DMS 273 (cell line): ENCODE measurements around the gene ACVR2B.
A peak's percentile ranks its signal among the peaks of the same experiment; 100 is the strongest.

Source experiments
- DNase-seq: peaks from one replicate; lab custom pipeline; 2025; ENCODE audit not compliant: unreplicated experiment; lab: John Stamatoyannopoulos, UW

ACVR2B gene

GRCh38 chr3:38457111-38458003, 3.7 kb downstream of the ACVR2B start:
- no peak for DNase-seq

GRCh38 chr3:38458796-38459498, 5.3 kb downstream of the ACVR2B start:
- peak; percentile 79 for DNase-seq

DNA sequence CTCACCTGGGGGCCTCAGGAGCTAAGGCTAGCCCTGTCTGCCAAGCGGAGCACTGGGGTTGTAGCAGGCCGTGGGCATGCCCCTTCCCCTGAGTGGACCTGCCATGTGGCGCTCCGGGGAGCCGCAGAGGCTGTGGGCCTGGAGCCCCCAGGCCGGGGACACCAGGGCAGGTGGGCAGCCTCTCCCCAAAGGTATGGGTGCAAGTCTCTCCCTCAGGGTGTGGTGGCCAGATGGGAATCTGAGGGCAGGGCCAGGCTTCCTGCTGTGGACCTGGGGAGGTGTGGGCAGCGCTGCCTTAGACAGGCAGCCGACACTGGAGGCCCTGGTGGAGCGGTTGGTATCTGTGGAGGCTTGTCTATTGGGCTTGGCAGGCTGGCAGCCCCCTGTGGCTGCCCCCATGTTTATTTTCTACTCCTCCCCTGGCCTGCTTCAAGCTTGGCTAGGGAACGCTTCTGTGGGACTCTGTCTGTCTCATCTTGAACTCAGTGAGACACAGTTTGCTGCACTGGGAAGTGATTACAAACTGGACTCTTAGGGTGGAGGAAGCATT, 5.9 kb downstream of the ACVR2B start:
- DNase-seq: peak; percentile 48

DNA sequence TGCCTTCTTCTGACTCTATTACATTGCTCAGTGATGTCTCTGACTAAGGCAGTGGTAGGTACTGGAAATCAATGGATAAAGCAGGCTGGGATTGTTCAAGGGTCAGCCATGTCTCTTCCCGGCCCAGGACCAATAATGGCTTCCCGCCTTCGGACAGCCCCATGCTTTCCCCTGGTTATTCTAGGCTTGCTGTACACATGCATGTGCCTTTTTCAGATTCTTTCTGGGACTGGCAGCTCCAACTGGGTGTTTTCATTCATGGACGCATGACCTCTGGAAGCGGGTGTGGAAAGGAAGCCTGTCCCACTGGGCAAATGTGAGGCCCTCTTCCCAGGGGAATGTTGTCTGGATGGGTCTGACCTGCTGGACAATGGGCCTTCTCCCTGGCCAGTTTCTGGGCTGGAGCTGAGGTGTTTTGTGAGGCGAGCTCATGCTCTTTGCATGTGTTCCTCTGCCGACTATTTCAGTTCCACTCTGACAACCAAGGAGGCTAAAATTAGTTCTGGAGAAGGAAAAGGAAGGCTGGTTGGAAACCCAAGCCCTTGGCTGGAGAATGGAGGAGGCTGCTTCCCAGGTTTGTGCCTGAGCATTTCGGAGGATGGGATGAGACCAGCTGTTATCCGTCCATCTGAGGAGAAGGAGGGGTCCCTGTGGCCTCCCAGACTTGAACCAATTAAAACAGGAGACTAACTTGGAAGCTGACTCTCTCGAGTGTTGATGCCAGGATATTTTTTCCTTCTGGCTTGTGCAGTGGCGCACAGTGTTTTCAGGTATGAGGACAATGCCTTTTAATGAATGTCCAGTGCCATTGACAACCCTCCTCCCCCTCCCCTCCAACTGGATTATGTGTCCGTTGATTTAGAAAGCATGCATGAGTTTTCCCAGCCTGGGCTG, 6.9 kb downstream of the ACVR2B start:
- DNase-seq: peak; percentile 12

- no peak for DNase-seq
These were observed 12.0 kb downstream of the ACVR2B start for GRCh38 chr3:38465588-38466154.

GRCh38 chr3:38468765-38469164, 15.1 kb downstream of the ACVR2B start:
- DNase-seq: peak; percentile 19

GRCh38 chr3:38469852-38470251, 16.2 kb downstream of the ACVR2B start:
- DNase-seq: no peak

DNA sequence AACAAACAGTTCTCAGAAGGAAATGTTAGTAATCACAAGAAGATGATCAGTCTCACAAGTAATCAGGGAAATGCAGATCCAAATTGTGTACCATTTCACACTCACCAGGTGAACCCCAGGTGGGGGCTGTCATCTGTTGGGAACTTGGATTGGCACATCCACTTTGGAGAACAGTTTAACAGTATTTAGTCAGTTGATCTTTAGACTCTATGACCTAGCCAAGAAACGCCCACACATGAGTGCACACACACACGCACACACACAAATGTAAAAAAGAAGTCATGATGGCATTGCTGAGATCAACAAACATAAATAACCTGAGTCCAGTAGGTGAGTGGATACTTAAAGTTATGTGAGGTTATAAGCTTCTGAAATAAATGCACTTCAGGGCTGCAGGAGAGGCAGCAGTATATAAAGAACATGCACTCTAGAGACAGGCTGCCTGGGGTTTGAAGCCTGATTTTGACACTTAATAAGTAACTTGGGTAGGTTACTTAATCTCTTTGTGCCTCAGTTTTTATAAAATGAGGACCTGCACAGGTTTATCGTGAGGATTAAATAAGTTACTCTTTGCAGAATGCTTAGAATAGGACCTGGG, 17.7 kb downstream of the ACVR2B start:
- DNase-seq: no peak

GRCh38 chr3:38472342-38472741, 18.7 kb downstream of the ACVR2B start:
- no peak for DNase-seq

DNA sequence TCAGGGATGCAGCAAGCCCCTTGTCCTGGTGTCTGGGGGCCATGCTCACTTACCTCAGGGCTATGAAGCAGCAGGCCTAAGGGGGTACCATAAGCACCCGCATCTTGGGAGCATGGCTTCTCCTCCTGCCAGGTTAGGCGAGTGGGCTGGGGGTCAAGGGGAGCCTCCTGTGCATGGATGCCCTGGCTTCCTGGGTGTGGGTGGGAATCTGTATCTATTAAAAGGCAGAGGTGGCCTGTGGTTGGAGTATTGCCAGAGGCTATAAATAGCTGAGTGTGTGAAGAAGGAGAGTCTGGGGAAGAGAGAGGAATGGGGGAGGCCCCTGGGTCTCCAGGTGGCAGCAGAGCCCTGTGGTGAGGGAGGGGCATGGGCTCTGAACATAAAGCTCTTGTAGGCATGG, 19.5 kb downstream of the ACVR2B start:
- peak; percentile 25 for DNase-seq

DNA sequence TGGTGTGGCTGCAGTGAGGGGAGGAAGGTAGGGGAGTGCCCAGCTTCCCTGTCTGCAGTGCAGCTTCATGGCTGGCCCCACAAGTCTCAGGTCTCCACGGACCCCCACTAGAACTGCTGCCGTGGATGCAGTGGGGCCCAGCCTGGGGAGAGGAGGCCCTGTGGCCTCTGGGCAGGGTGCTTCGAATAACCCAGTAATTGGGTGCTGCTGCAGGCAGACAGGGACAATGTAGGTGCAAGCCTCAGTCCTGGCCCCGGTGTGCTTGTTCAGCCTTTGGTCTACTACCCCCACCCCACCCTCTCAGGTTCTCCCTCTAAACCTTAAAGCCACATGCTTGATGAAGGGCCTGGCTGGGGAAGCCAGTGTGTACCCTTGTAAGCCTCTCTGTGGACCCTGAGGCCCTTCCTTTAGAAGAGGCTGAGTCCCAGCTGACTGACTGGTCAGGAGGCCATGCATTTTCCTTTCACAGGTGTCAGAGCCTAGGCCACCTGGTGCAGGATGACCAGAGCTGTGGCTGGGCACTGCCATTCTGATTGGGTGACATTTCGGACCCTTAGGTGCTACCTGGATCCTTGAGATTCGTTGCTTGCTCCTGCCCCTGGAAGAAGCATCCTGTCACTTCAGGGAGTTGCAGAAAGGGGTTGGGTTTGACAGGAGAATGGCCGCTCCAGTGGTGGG, 21.4 kb downstream of the ACVR2B start:
- no peak for DNase-seq

DNA sequence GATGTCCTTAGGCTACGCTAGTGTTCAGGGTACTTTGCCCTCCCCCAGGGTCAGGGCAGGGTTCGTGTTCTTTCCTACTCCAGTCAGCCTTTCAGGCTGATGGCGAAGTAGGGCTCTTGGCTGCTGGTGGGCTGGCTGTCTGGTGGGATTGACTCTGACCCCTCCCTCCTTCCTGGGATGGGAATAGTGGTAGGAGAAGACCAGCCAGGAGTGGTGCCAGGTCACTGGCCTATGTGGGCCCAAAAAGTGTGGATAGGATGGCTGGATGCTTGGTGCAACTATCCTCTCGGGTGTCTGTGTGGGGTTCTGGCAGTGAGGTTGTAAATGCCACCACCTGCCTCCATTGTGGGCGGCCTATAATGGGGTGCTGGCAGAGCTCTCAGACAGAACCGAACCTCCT, 22.0 kb downstream of the ACVR2B start:
- DNase-seq: no peak

GRCh38 chr3:38476157-38476756, 22.6 kb downstream of the ACVR2B start:
- DNase-seq: no peak

- DNase-seq: no peak
These were observed 23.5 kb downstream of the ACVR2B start for GRCh38 chr3:38477057-38477820.

DNA sequence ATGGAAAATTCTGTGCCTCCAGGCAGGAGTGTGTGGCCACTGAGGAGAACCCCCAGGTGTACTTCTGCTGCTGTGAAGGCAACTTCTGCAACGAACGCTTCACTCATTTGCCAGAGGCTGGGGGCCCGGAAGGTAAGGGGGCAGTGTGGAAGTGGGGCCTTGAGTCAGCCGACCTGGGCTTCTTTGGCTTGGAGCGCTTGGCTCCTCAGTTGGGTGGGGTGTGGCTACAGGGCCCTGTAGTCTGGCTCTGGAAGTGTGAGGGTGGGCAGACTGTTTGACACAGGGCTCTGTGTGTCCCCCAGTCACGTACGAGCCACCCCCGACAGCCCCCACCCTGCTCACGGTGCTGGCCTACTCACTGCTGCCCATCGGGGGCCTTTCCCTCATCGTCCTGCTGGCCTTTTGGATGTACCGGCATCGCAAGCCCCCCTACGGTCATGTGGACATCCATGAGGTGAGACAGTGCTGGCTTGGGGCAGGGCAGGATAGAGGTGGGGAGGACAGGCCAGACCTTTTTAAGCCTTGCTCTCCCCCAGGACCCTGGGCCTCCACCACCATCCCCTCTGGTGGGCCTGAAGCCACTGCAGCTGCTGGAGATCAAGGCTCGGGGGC, 24.3 kb downstream of the ACVR2B start:
- no peak for DNase-seq

GRCh38 chr3:38478901-38479300, 25.2 kb downstream of the ACVR2B start:
- DNase-seq: no peak

GRCh38 chr3:38479431-38480092, 25.9 kb downstream of the ACVR2B start:
- DNase-seq: peak; percentile 68

DNA sequence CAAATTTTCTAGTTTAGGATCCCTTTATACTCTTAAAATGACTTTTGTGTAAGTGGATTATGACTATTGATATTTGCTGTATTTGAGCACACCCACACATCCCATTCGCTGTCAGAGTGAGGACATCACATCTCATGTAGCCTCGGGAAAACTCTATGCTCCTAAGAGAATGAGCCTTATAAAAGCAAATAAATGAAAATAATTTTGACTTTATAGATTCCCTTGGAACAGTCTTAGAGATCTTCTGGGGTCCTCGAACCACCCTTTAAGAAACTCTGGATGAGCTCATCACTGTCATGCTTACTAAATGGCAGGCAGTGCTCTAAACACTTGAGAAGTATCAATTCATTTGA, 26.4 kb downstream of the ACVR2B start:
- DNase-seq: no peak
